ENCODE measurements around the gene ZNF236.

GRCh38 chr18:76788571-76789317 is 33.6 kb upstream of the ZNF236 start:
- TF ChIP-seq, protein P1, sequence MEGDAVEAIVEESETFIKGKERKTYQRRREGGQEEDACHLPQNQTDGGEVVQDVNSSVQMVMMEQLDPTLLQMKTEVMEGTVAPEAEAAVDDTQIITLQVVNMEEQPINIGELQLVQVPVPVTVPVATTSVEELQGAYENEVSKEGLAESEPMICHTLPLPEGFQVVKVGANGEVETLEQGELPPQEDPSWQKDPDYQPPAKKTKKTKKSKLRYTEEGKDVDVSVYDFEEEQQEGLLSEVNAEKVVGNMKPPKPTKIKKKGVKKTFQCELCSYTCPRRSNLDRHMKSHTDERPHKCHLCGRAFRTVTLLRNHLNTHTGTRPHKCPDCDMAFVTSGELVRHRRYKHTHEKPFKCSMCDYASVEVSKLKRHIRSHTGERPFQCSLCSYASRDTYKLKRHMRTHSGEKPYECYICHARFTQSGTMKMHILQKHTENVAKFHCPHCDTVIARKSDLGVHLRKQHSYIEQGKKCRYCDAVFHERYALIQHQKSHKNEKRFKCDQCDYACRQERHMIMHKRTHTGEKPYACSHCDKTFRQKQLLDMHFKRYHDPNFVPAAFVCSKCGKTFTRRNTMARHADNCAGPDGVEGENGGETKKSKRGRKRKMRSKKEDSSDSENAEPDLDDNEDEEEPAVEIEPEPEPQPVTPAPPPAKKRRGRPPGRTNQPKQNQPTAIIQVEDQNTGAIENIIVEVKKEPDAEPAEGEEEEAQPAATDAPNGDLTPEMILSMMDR (IDR thresholded peaks at IDR 0.05; ENCODE audit: low read depth, low read length, missing input control), result no peak
- TF ChIP-seq EGR1 (IDR thresholded peaks at IDR 0.05; ENCODE audit: low read depth in 2 of 2) (no peak), RXRA (IDR thresholded peaks at IDR 0.05) (no peak), JUND (IDR thresholded peaks at IDR 0.05) (no peak), YY1 (IDR thresholded peaks at IDR 0.05) (no peak), REST (IDR thresholded peaks at IDR 0.05) (no peak), RAD21 (IDR thresholded peaks at IDR 0.05) (no peak), SP1 (IDR thresholded peaks at IDR 0.05) (no peak), TAF1 (conservative IDR thresholded peaks at IDR 0.05) (no peak)
- TF ChIP-seq, protein P2, sequence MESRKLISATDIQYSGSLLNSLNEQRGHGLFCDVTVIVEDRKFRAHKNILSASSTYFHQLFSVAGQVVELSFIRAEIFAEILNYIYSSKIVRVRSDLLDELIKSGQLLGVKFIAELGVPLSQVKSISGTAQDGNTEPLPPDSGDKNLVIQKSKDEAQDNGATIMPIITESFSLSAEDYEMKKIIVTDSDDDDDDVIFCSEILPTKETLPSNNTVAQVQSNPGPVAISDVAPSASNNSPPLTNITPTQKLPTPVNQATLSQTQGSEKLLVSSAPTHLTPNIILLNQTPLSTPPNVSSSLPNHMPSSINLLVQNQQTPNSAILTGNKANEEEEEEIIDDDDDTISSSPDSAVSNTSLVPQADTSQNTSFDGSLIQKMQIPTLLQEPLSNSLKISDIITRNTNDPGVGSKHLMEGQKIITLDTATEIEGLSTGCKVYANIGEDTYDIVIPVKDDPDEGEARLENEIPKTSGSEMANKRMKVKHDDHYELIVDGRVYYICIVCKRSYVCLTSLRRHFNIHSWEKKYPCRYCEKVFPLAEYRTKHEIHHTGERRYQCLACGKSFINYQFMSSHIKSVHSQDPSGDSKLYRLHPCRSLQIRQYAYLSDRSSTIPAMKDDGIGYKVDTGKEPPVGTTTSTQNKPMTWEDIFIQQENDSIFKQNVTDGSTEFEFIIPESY (IDR thresholded peaks at IDR 0.05), result no peak
- TF ChIP-seq, protein P3, sequence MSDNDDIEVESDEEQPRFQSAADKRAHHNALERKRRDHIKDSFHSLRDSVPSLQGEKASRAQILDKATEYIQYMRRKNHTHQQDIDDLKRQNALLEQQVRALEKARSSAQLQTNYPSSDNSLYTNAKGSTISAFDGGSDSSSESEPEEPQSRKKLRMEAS (IDR thresholded peaks at IDR 0.05), result no peak

All from liver (tissue), 3 donors.